T-helper 2 cell (primary cell): ENCODE data around the gene REL.

Experiments
- DNase-seq, 5 experiments: peaks; one replicate each; pipeline versions ENCODE4 v3.0.0 to v3.0.0-alpha.2; 2012 to 2022

The REL gene

GRCh38 chr2:60966507-60967405, 85.4 kb downstream of the REL start:
- no peak for DNase-seq

GRCh38 chr2:60972889-60973656, 91.7 kb downstream of the REL start:
- DNase-seq: no peak

- DNase-seq: no peak
Measured at GRCh38 chr2:60973705-60974104, 92.3 kb downstream of the REL start.

GRCh38 chr2:60974652-60975051, 93.3 kb downstream of the REL start:
- DNase-seq: no peak
